HepG2 (cell line): ENCODE measurements around the gene RABGGTA. TPM values are rescaled to one million over a fixed set of nuclear protein-coding genes. Genes with fewer than 3 reads are reported as not detected.

Experiments
- ARID2 ChIP-seq: sonication (generic); formaldehyde crosslinking; IDR thresholded peaks from 2 replicates; pipeline ENCODE4 v1.8.1; 2022; ENCODE audit warnings: mild to moderate bottlenecking, missing genetic modification reagents, borderline replicate concordance
- ATRX ChIP-seq: sonication (generic); formaldehyde crosslinking; IDR thresholded peaks from 2 replicates; pipeline ENCODE4 v1.4.0; 2020; ENCODE audit warnings: missing genetic modification reagents, borderline replicate concordance
- EP300 ChIP-seq, 3 experiments: sonication (generic) in 1 of 3; formaldehyde crosslinking in 1 of 3; IDR thresholded peaks; 2 replicates each; pipeline versions ENCODE4 v1.5.1 to v1.6.1; 2011 to 2020; ENCODE audit warnings: low read depth in 2 of 3, low read length in 2 of 3, borderline replicate concordance in 1 of 3, improper control_type of control experiment in 1 of 3, mild to moderate bottlenecking in 1 of 3, missing genetic modification reagents in 1 of 3, moderate library complexity in 1 of 3
- FOXM1 ChIP-seq: sonication (generic); formaldehyde crosslinking; IDR thresholded peaks from 2 replicates; pipeline ENCODE4 v1.5.0; 2020; ENCODE audit warnings: missing genetic modification reagents
- HDAC1 ChIP-seq: sonication (generic); formaldehyde crosslinking; IDR thresholded peaks from 2 replicates; pipeline ENCODE4 v1.5.1; 2020; ENCODE audit warnings: mild to moderate bottlenecking, missing genetic modification reagents
- HES4 ChIP-seq: sonication (generic); formaldehyde crosslinking; IDR thresholded peaks from 2 replicates; pipeline ENCODE4 v1.9.0; 2021; ENCODE audit warnings: mild to moderate bottlenecking, missing genetic modification reagents, borderline replicate concordance
- HMGA1 ChIP-seq: sonication (generic); formaldehyde crosslinking; conservative IDR thresholded peaks from 2 replicates; pipeline ENCODE4 v1.4.0; 2020; ENCODE audit warnings: missing genetic modification reagents
- HNF1A ChIP-seq, 2 experiments: sonication (generic) in 1 of 2; formaldehyde crosslinking in 1 of 2; IDR thresholded peaks; 2 replicates each; pipeline versions ENCODE4 v1.4.0 to v1.6.1; 2016 to 2020; ENCODE audit warnings: borderline replicate concordance in 1 of 2, low read depth in 1 of 2, mild to moderate bottlenecking in 1 of 2, missing genetic modification reagents in 1 of 2
- HOXA9 ChIP-seq: sonication (generic); formaldehyde crosslinking; IDR thresholded peaks from 2 replicates; pipeline ENCODE4 v1.8.1; 2022; ENCODE audit warnings: missing genetic modification reagents, mild to moderate bottlenecking, moderate library complexity, borderline replicate concordance
- JARID2 ChIP-seq: sonication (generic); formaldehyde crosslinking; IDR thresholded peaks from 2 replicates; pipeline ENCODE4 v1.8.1; 2023; ENCODE audit warnings: missing genetic modification reagents, inconsistent platforms; ENCODE audit not compliant: insufficient replicate concordance
- MED8 ChIP-seq: sonication (generic); formaldehyde crosslinking; IDR thresholded peaks from 2 replicates; pipeline ENCODE4 v1.8.1; 2023; ENCODE audit warnings: mild to moderate bottlenecking, missing genetic modification reagents; ENCODE audit not compliant: insufficient replicate concordance
- MYPOP ChIP-seq: sonication (generic); formaldehyde crosslinking; IDR thresholded peaks from 2 replicates; pipeline ENCODE4 v1.8.1; 2023; ENCODE audit warnings: mild to moderate bottlenecking, moderate library complexity, missing genetic modification reagents
- NFRKB ChIP-seq: fragments of 450-650 bp; IDR thresholded peaks from 2 replicates; pipeline ENCODE4 v1.6.1; 2017
- RARA ChIP-seq: IDR thresholded peaks from 2 replicates; pipeline ENCODE4 v1.6.1; 2016; ENCODE audit warnings: missing genetic modification reagents, missing compliant biosample characterization
- SMAD1 ChIP-seq: sonication (generic); formaldehyde crosslinking; IDR thresholded peaks from 2 replicates; pipeline ENCODE4 v1.4.0; 2020; ENCODE audit warnings: missing genetic modification reagents, low read depth, mild to moderate bottlenecking, borderline replicate concordance
- ZBTB33 ChIP-seq: sonication (generic); formaldehyde crosslinking; IDR thresholded peaks from 2 replicates; pipeline ENCODE4 v1.4.0; 2020; ENCODE audit warnings: missing genetic modification reagents
- ZNF160 ChIP-seq: sonication (generic); formaldehyde crosslinking; IDR thresholded peaks from 2 replicates; pipeline ENCODE4 v1.8.0; 2022; ENCODE audit warnings: mild to moderate bottlenecking, inconsistent platforms, missing genetic modification reagents
- ZNF441 ChIP-seq: sonication (generic); formaldehyde crosslinking; IDR thresholded peaks from 2 replicates; pipeline ENCODE4 v1.7.0; 2021; ENCODE audit warnings: missing genetic modification reagents, borderline replicate concordance
- ZNF501 ChIP-seq: sonication (generic); formaldehyde crosslinking; IDR thresholded peaks from 2 replicates; pipeline ENCODE4 v1.5.1; 2020; ENCODE audit warnings: mild to moderate bottlenecking, moderate library complexity, missing genetic modification reagents
- ZNF546 ChIP-seq: sonication (generic); formaldehyde crosslinking; conservative IDR thresholded peaks from 2 replicates; pipeline ENCODE4 v1.8.1; 2023; ENCODE audit warnings: mild to moderate bottlenecking, missing genetic modification reagents
- ZNF547 ChIP-seq: sonication (generic); formaldehyde crosslinking; IDR thresholded peaks from 2 replicates; pipeline ENCODE4 v1.5.1; 2020; ENCODE audit warnings: mild to moderate bottlenecking, missing genetic modification reagents
- ZNF619 ChIP-seq: sonication (generic); formaldehyde crosslinking; IDR thresholded peaks from 2 replicates; pipeline ENCODE4 v1.4.0; 2020; ENCODE audit warnings: mild to moderate bottlenecking, missing genetic modification reagents
- ZNF746 ChIP-seq: sonication (generic); formaldehyde crosslinking; IDR thresholded peaks from 2 replicates; pipeline ENCODE4 v1.8.0; 2022; ENCODE audit warnings: mild to moderate bottlenecking, missing genetic modification reagents
- polyA plus RNA-seq, 8 experiments: library from polyadenylated mRNA; depleted of rRNA in 3 of 8; stranded (reverse) in 7 of 8; unstranded in 1 of 8; fragments of >200 nt; fragmentation: Illumina TruSeq in 4 of 8; extraction: Trizol in 4 of 8; gene quantifications; 2 replicates each; pipeline versions ENCODE4 v1.2.1 to v1.2.3, GENCODE V29; 2011 to 2016; ENCODE audit warnings: low read depth in 4 of 8, missing spikeins in 1 of 8, mixed read lengths in 1 of 8; ENCODE audit not compliant: insufficient read depth in 1 of 8
- total RNA-seq, 5 experiments: library from RNA; depleted of rRNA; stranded (reverse); fragments of >200 nt; fragmentation: Illumina TruSeq; extraction: Trizol; gene quantifications; 2 replicates each; pipeline ENCODE4 v1.2.3, GENCODE V29; 2016; ENCODE audit warnings: low read depth in 1 of 5

RABGGTA gene
- total and polyA plus RNA-seq, 2 of the 13 experiments (the other 11 are each of a cell fraction or from before 2014, with no cell fraction given): 57.9 to 90.8 TPM

- peak; percentile 60; the same call in 1 of the 2 replicates for TF ChIP-seq ZNF746 (CRISPR knock-in tag)
- TF ChIP-seq NFRKB: no peak
- TF ChIP-seq ZNF619: no peak; the same call in 1 of the 2 replicates
- peak; percentile 71 for TF ChIP-seq HNF1A (IDR thresholded peaks at IDR 0.05; ENCODE audit: low read depth)
- TF ChIP-seq HNF1A (CRISPR knock-in tag; IDR thresholded peaks at IDR 0.05; ENCODE audit: borderline replicate concordance): no peak
- peak; percentile 95 for TF ChIP-seq MED8 (CRISPR knock-in tag)
- TF ChIP-seq ZNF546 (CRISPR knock-in tag): no peak
- TF ChIP-seq RARA (CRISPR knock-in tag): peak; percentile 46; the same call in 1 of the 2 replicates
- no peak for TF ChIP-seq SMAD1 (CRISPR knock-in tag)
- TF ChIP-seq MYPOP (CRISPR knock-in tag): no peak
- no peak; the same call in none of the 2 replicates for TF ChIP-seq HDAC1 (CRISPR knock-in tag)
- TF ChIP-seq EP300 (IDR thresholded peaks at IDR 0.05; ENCODE audit: low read depth in 2 of 2, low read length in 2 of 2): no peak; a peak in 1 of 4 replicates
- no peak; the same call in 1 of the 2 replicates for TF ChIP-seq EP300 (CRISPR knock-in tag; IDR thresholded peaks at IDR 0.05; ENCODE audit: borderline replicate concordance)
- TF ChIP-seq ZNF441: peak; percentile 12; the same call in 1 of the 2 replicates
- TF ChIP-seq ZBTB33 (CRISPR knock-in tag): no peak
- TF ChIP-seq ARID2 (CRISPR knock-in tag): no peak
- TF ChIP-seq ZNF160 (CRISPR knock-in tag): no peak
- TF ChIP-seq ZNF547 (CRISPR knock-in tag): peak; percentile 93
- TF ChIP-seq FOXM1 (CRISPR knock-in tag): no peak
- TF ChIP-seq HMGA1 (CRISPR knock-in tag): no peak
- TF ChIP-seq ZNF501 (CRISPR knock-in tag): 0 out of 2 replicates have a peak, but pooled peaks have one; percentile 55
- TF ChIP-seq HES4 (CRISPR knock-in tag): peak; percentile 30; the same call in 1 of the 2 replicates
- no peak for TF ChIP-seq ATRX (CRISPR knock-in tag)
- peak; percentile 40 for TF ChIP-seq JARID2 (CRISPR knock-in tag)
- no peak for TF ChIP-seq HOXA9 (CRISPR knock-in tag)
These were observed 39.2 kb downstream of the RABGGTA start, which contains the start of gene NEDD8 (continued) for GRCh38 chr14:24232121-24232644.
